Effector CD8-positive, alpha-beta T cell (primary cell): ENCODE data around the gene TMEM187.

Experiments
- DNase-seq: peaks from one replicate; lab custom pipeline; 2025; lab: John Stamatoyannopoulos, UW

TMEM187 gene

GRCh38 chrX:153934762-153935325, 37.7 kb upstream of the TMEM187 start, which contains the start of gene NAA10:
TSS of gene NAA10 (minus strand) at chrX:153935037. CDS start at chrX:153934904, 133 bp downstream.
- peak; percentile 20 for DNase-seq

- DNase-seq = no peak
These were observed 37.2 kb upstream of the TMEM187 start for GRCh38 chrX:153935326-153935851.

GRCh38 chrX:153937056-153937455, 35.5 kb upstream of the TMEM187 start:
- DNase-seq = no peak

- no peak for DNase-seq
These were observed 34.2 kb upstream of the TMEM187 start for GRCh38 chrX:153938226-153938786.

GRCh38 chrX:153939573-153939972, 33.0 kb upstream of the TMEM187 start:
- DNase-seq = no peak

GRCh38 chrX:153941336-153942252, 31.0 kb upstream of the TMEM187 start:
- DNase-seq = no peak

GRCh38 chrX:153944140-153944799, 28.3 kb upstream of the TMEM187 start, which contains the start of gene RENBP:
TSS of gene RENBP (minus strand) at chrX:153944643. CDS start at chrX:153944610, 33 bp downstream.
- peak; percentile 12 for DNase-seq

- DNase-seq = no peak
These were observed 27.8 kb upstream of the TMEM187 start for GRCh38 chrX:153944800-153945150.

- no peak for DNase-seq
These were observed 26.3 kb upstream of the TMEM187 start for GRCh38 chrX:153945956-153946943.

GRCh38 chrX:153947009-153947769, 25.4 kb upstream of the TMEM187 start:
- DNase-seq = peak; percentile 65

- DNase-seq = no peak
These were observed 24.5 kb upstream of the TMEM187 start for GRCh38 chrX:153948002-153948466.

GRCh38 chrX:153948847-153949805, 23.4 kb upstream of the TMEM187 start:
- no peak for DNase-seq

- DNase-seq = no peak
These were observed 22.4 kb upstream of the TMEM187 start for GRCh38 chrX:153950127-153950526.

GRCh38 chrX:153951683-153952372, 20.7 kb upstream of the TMEM187 start:
- DNase-seq = no peak

GRCh38 chrX:153952373-153953026, 20.1 kb upstream of the TMEM187 start:
- DNase-seq = no peak

- peak; percentile 64 for DNase-seq
These were observed 19.2 kb upstream of the TMEM187 start for GRCh38 chrX:153953342-153953830.

- DNase-seq = no peak
These were observed 18.5 kb upstream of the TMEM187 start for GRCh38 chrX:153953892-153954557.
